Motor neuron (in vitro differentiated cells): ENCODE results near the gene EPS8. TPM values are rescaled to one million over a fixed set of nuclear protein-coding genes. Genes with fewer than 3 reads are reported as not detected.
"Not testable (repeated sequence)": the region's sequence is repeated elsewhere in the genome, so short reads cannot be mapped to it uniquely, and the experiment has no call there.

Source experiments
- ATAC-seq, 8 experiments: fragments of 200-7000 bp; cut with Tn5 transposase; replicated peaks in 6 of 8; 2 replicates each; pipeline ENCODE4 v1.8.0; 2021; ENCODE audit warnings: mild to moderate bottlenecking in 8 of 8, moderate library complexity in 8 of 8
- H3K27ac ChIP-seq, 2 donors: fragments of 250-450 bp; sonication (Bioruptor Pico); 2 replicates each; pipeline ENCODE4 v1.9.0; 2021; ENCODE audit warnings: antibody characterized with exemption in 2 of 2, mild to moderate bottlenecking in 2 of 2, moderate library complexity in 1 of 2
- H3K4me1 ChIP-seq, 2 donors: fragments of 250-450 bp; sonication (Bioruptor Pico); replicated peaks in 1 of 2; 2 replicates each; pipeline ENCODE4 v1.6.1; 2021; ENCODE audit warnings: antibody characterized with exemption in 2 of 2, mild to moderate bottlenecking in 2 of 2, moderate library complexity in 1 of 2
- H3K4me3 ChIP-seq, 5 donors: fragments of 250-450 bp; sonication (Bioruptor Pico); 2 replicates each; pipeline ENCODE4 v1.9.0; 2021; ENCODE audit warnings: antibody characterized with exemption in 5 of 5, mild to moderate bottlenecking in 5 of 5, moderate library complexity in 4 of 5
- WGBS, 10 experiments: fragments of 450-650 bp; shearing (Covaris generic); methylation state at CpG; one replicate each; pipeline ENCODE4 v1.0.0; 2022; 5-methylcytosine and 5-hydroxymethylcytosine counted together
- in situ Hi-C, 9 experiments: fragments of 400-800 bp; cut with MboI; loops; one replicate each; pipeline ENCODE4 v1.15.0; 2021; ENCODE audit warnings: low sequenced_read_pairs in 9 of 9, low pct_unique_long_range_greater_than_20kb in 2 of 9; ENCODE audit not compliant: unreplicated experiment in 9 of 9
- total RNA-seq, 8 experiments: library from RNA; unstranded; fragments of 300-600 nt; gene quantifications; 2 replicates each; pipeline versions ENCODE4 v1.2.3 to v1.2.4, GENCODE V29; 2022

The EPS8 gene
- total RNA-seq, 8 experiments from 2014 or later, result 7.8 to 84.5 (median 16.6) TPM

GRCh38 chr12:15769586-15769985, 19.6 kb downstream of the EPS8 start:
- in situ Hi-C loops, result no loop called here
- no peak for ATAC-seq
- Histone ChIP-seq H3K4me1 (peaks cover 0 to 2% of the 10 kb centered on the region in 2 donors), H3K4me3 (no peak overlapping the region), H3K27ac (no peak overlapping the region)
- WGBS, 10 experiments, result 56 to 100% (median 86%) methylated on average over 1 to 3 of the region's 3 CpGs

- Histone ChIP-seq H3K4me1 (peaks cover 0 to 2% of the 10 kb centered on the region in 2 donors), H3K27ac (no peak overlapping the region), H3K4me3 (no peak overlapping the region)
- ATAC-seq, result no peak
- in situ Hi-C loops, result no loop called here
- 92 to 100% (median 94%) methylated on average over 2 of the region's 2 CpGs; no CpG with 5 or more reads in 1 of the 10 experiments for WGBS, 10 experiments
Observed at GRCh38 chr12:15767301-15767700, 21.9 kb downstream of the EPS8 start.

- Histone ChIP-seq H3K27ac (no peak overlapping the region), H3K4me1 (no peaks in the 10 kb centered on the region), H3K4me3 (no peak overlapping the region)
- no peak for ATAC-seq
- in situ Hi-C loops, result no loop called here
- 60 to 100% (median 88%) methylated on average over 1 of the region's 1 CpG; no CpG with 5 or more reads in 2 of the 10 experiments for WGBS, 10 experiments
Observed at GRCh38 chr12:15763328-15763727, 25.9 kb downstream of the EPS8 start.

DNA sequence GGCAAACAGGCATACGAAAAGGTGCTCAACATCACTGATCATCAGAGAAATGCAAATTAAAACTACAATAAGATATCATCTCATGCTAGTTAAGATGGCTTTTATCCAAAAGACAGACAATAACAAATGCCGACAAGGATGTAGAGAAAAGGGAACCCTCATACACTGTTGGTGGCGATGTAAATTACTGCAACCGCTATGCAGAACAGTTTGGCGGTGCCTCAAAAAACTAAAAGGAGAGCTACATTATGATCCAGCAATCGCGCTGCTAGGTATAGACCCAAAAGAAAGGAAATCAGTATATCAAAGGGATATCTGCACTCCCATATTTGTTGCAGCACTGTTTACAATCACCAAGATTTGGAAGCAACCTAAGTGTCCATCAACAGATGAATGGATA, 27.0 kb downstream of the EPS8 start:
- WGBS, 10 experiments, result 88 to 100% (median 96%) methylated on average over 1 to 7 of the region's 7 CpGs
- H3K4me3 ChIP-seq, ATAC-seq, H3K4me1 ChIP-seq, in situ Hi-C loops, H3K27ac ChIP-seq: not testable (repeated sequence)

- peak in 4 of 8 experiments; percentile 50 to 100 (median 74) for ATAC-seq
- no peak overlapping the region for H3K4me3 ChIP-seq
- in situ Hi-C loops, result no loop called here
- H3K27ac ChIP-seq, result no peak overlapping the region
- H3K4me1 ChIP-seq, result no peaks in the 10 kb centered on the region
- WGBS, 10 experiments, result 52 to 100% (median 80%) methylated on average over 1 to 7 of the region's 7 CpGs; no CpG with 5 or more reads in 1 of the 10 experiments
Observed at GRCh38 chr12:15757553-15758255, 31.5 kb downstream of the EPS8 start.

- 0 to 100% (median 85%) methylated on average over 1 of the region's 1 CpG; no CpG with 5 or more reads in 2 of the 10 experiments for WGBS, 10 experiments
Observed at GRCh38 chr12:15756822-15757221, 32.4 kb downstream of the EPS8 start.

GRCh38 chr12:15754233-15754632, 35.0 kb downstream of the EPS8 start:
- in situ Hi-C loops, result no loop called here
- no peaks in the 10 kb centered on the region for H3K4me1 ChIP-seq
- no peak overlapping the region for H3K27ac ChIP-seq
- 43 to 100% (median 76%) methylated on average over 1 to 2 of the region's 2 CpGs; no CpG with 5 or more reads in 2 of the 10 experiments for WGBS, 10 experiments
- no peak overlapping the region for H3K4me3 ChIP-seq
- no peak for ATAC-seq

More at GRCh38 chr12:15756822-15757221, 32.4 kb downstream of the EPS8 start:
- in situ Hi-C loops, result no loop called here
- Histone ChIP-seq H3K4me1 (no peaks in the 10 kb centered on the region), H3K27ac (no peak overlapping the region), H3K4me3 (no peak overlapping the region)
- no peak for ATAC-seq

- ATAC-seq, result peak in 1 of 8 experiments; percentile 46
- Histone ChIP-seq H3K27ac (no peak overlapping the region), H3K4me3 (no peak overlapping the region), H3K4me1 (no peaks in the 10 kb centered on the region)
- in situ Hi-C loops, result no loop called here
Observed at GRCh38 chr12:15752785-15753184, 36.4 kb downstream of the EPS8 start.

- in situ Hi-C loops, result no loop called here
- no peak for ATAC-seq
- Histone ChIP-seq H3K27ac (no peak overlapping the region), H3K4me3 (no peak overlapping the region), H3K4me1 (no peaks in the 10 kb centered on the region)
- 65 to 100% (median 89%) methylated on average over 1 to 2 of the region's 2 CpGs; no CpG with 5 or more reads in 3 of the 10 experiments for WGBS, 10 experiments
Observed at GRCh38 chr12:15751741-15752140, 37.4 kb downstream of the EPS8 start.

GRCh38 chr12:15749937-15750336, 39.3 kb downstream of the EPS8 start:
- H3K27ac ChIP-seq, result no peak overlapping the region
- no peaks in the 10 kb centered on the region for H3K4me1 ChIP-seq
- H3K4me3 ChIP-seq, result no peak overlapping the region
- in situ Hi-C loops, result no loop called here
- ATAC-seq, result no peak
- 60 to 100% (median 91%) methylated on average over 1 to 4 of the region's 4 CpGs; no CpG with 5 or more reads in 2 of the 10 experiments for WGBS, 10 experiments

DNA sequence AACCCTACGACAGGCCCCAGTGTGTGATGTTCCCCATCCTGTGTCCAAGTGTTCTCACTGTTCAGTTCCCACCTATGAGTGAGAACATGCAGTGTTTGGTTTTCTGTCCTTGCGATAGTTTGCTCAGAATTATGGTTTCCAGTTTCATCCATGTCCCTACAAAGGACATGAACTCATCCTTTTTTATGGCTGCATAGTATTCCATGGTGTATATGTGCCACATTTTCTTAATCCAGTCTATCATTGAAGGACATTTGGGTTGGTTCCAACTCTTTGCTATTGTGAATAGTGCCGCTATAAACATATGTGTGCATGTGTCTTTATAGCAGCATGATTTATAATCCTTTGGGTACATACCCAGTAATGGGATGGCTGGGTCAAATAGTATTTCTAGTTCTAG, 47.3 kb downstream of the EPS8 start:
- ATAC-seq, in situ Hi-C loops, H3K4me3 ChIP-seq, H3K27ac ChIP-seq, H3K4me1 ChIP-seq: not testable (repeated sequence)
- 100% methylated on average over 1 of the region's 3 CpGs; no CpG with 5 or more reads in 9 of the 10 experiments for WGBS, 10 experiments

DNA sequence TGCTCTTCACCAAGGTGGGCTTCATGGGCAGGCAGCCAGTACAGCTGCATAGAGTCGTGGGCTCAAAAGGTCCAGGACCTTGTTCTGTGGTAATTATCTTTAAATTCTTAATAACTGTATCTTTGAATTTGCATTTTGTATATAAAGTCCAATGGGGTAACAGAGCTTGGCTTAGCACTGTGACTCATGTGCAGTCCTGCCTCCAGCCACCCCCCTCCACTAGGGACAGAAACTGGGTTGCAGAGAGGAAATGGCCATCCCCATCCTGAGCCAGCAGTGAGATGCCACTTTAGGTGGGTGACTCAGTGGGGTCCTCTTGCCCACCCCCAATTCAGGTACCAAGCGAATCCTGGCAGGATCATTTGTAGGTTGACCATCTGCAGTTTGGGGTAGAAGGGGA, 48.1 kb downstream of the EPS8 start:
- in situ Hi-C loops, result no loop called here
- no peak for ATAC-seq
- Histone ChIP-seq H3K4me3 (no peak overlapping the region), H3K4me1 (no peaks in the 10 kb centered on the region), H3K27ac (no peak overlapping the region)
- WGBS, 10 experiments, result 86 to 100% (median 90%) methylated on average over 1 to 2 of the region's 2 CpGs; no CpG with 5 or more reads in 5 of the 10 experiments

GRCh38 chr12:15740389-15740788, 48.8 kb downstream of the EPS8 start:
- H3K4me3 ChIP-seq, H3K27ac ChIP-seq, ATAC-seq, in situ Hi-C loops, H3K4me1 ChIP-seq: not testable (repeated sequence)
- 88 to 100% (median 100%) methylated on average over 2 to 5 of the region's 5 CpGs; no CpG with 5 or more reads in 3 of the 10 experiments for WGBS, 10 experiments
